HepG2 (cell line): ENCODE measurements around the gene SYNE3. TPM values are rescaled to one million over a fixed set of nuclear protein-coding genes. Genes with fewer than 3 reads are reported as not detected.

ENCODE experiments used
- FOXK2 ChIP-seq: fragments of 450-650 bp; IDR thresholded peaks from 2 replicates; pipeline ENCODE4 v1.6.1; 2016
- JUND ChIP-seq: sonication (generic); formaldehyde crosslinking; IDR thresholded peaks from 2 replicates; pipeline ENCODE4 v1.8.0; 2022; ENCODE audit warnings: mild to moderate bottlenecking, missing genetic modification reagents
- KDM3A ChIP-seq: IDR thresholded peaks from 2 replicates; pipeline ENCODE4 v1.6.1; 2018; ENCODE audit warnings: low read depth, missing compliant biosample characterization
- MIER2 ChIP-seq: IDR thresholded peaks from 2 replicates; pipeline ENCODE4 v1.6.1; 2016; ENCODE audit warnings: missing biosample characterization, missing genetic modification reagents
- MZF1 ChIP-seq: sonication (generic); formaldehyde crosslinking; IDR thresholded peaks from 2 replicates; pipeline ENCODE4 v1.8.1; 2023; ENCODE audit warnings: mild to moderate bottlenecking, missing genetic modification reagents, borderline replicate concordance
- NAIF1 ChIP-seq: sonication (generic); formaldehyde crosslinking; IDR thresholded peaks from 2 replicates; pipeline ENCODE4 v1.5.0; 2020; ENCODE audit warnings: mild to moderate bottlenecking, missing genetic modification reagents, borderline replicate concordance
- PHB2 ChIP-seq: fragments of 450-650 bp; IDR thresholded peaks from 2 replicates; pipeline ENCODE4 v1.6.1; 2018; ENCODE audit not compliant: partially characterized antibody
- PITX1 ChIP-seq: sonication (generic); formaldehyde crosslinking; IDR thresholded peaks from 2 replicates; pipeline ENCODE4 v1.5.1; 2020; ENCODE audit warnings: mild to moderate bottlenecking, missing genetic modification reagents
- SOX13 ChIP-seq, 3 experiments: fragments of 450-650 bp in 1 of 3; sonication (generic) in 1 of 3; formaldehyde crosslinking in 1 of 3; IDR thresholded peaks in 2 of 3; conservative IDR thresholded peaks in 1 of 3; 2 replicates each; pipeline versions ENCODE4 v1.5.0 to v1.6.1; 2016 to 2020; ENCODE audit warnings: antibody characterized with exemption in 1 of 3, mild to moderate bottlenecking in 1 of 3, missing compliant biosample characterization in 1 of 3, missing genetic modification reagents in 1 of 3, moderate library complexity in 1 of 3
- TBP ChIP-seq: sonication (generic); formaldehyde crosslinking; IDR thresholded peaks from 2 replicates; pipeline ENCODE4 v1.5.0; 2020; ENCODE audit warnings: missing genetic modification reagents
- ZNF451 ChIP-seq: sonication (generic); formaldehyde crosslinking; IDR thresholded peaks from 2 replicates; pipeline ENCODE4 v1.5.0; 2020; ENCODE audit warnings: mild to moderate bottlenecking, missing genetic modification reagents
- ZNF558 ChIP-seq: sonication (generic); formaldehyde crosslinking; IDR thresholded peaks from 2 replicates; pipeline ENCODE4 v1.9.0; 2022; ENCODE audit warnings: mild to moderate bottlenecking, missing genetic modification reagents, borderline replicate concordance
- ZSCAN12 ChIP-seq: sonication (generic); formaldehyde crosslinking; IDR thresholded peaks from 2 replicates; pipeline ENCODE4 v1.9.0; 2021; ENCODE audit warnings: mild to moderate bottlenecking, missing genetic modification reagents
- ZSCAN29 ChIP-seq: sonication (generic); formaldehyde crosslinking; conservative IDR thresholded peaks from 2 replicates; pipeline ENCODE4 v1.4.0; 2020; ENCODE audit warnings: mild to moderate bottlenecking, missing genetic modification reagents
- polyA plus RNA-seq, 8 experiments: library from polyadenylated mRNA; depleted of rRNA in 3 of 8; stranded (reverse) in 7 of 8; unstranded in 1 of 8; fragments of >200 nt; fragmentation: Illumina TruSeq in 4 of 8; extraction: Trizol in 4 of 8; gene quantifications; 2 replicates each; pipeline versions ENCODE4 v1.2.1 to v1.2.3, GENCODE V29; 2011 to 2016; ENCODE audit warnings: low read depth in 4 of 8, missing spikeins in 1 of 8, mixed read lengths in 1 of 8; ENCODE audit not compliant: insufficient read depth in 1 of 8
- total RNA-seq, 5 experiments: library from RNA; depleted of rRNA; stranded (reverse); fragments of >200 nt; fragmentation: Illumina TruSeq; extraction: Trizol; gene quantifications; 2 replicates each; pipeline ENCODE4 v1.2.3, GENCODE V29; 2016; ENCODE audit warnings: low read depth in 1 of 5
- TF ChIP-seq, protein P1 (sequence below): sonication (generic); formaldehyde crosslinking; IDR thresholded peaks from 2 replicates; pipeline ENCODE4 v1.4.0; 2020; ENCODE audit warnings: missing genetic modification reagents; ENCODE audit errors: not compliant biosample characterization
- TF ChIP-seq, protein P2 (sequence below): sonication (generic); formaldehyde crosslinking; conservative IDR thresholded peaks from 2 replicates; pipeline ENCODE4 v1.8.1; 2023; ENCODE audit warnings: missing genetic modification reagents
- TF ChIP-seq, protein P3 (sequence below): sonication (generic); formaldehyde crosslinking; IDR thresholded peaks from 2 replicates; pipeline ENCODE4 v1.8.0; 2022; ENCODE audit warnings: mild to moderate bottlenecking, missing genetic modification reagents
- TF ChIP-seq, protein P4 (sequence below): sonication (generic); formaldehyde crosslinking; IDR thresholded peaks from 2 replicates; pipeline ENCODE4 v1.4.0; 2020; ENCODE audit warnings: mild to moderate bottlenecking, missing genetic modification reagents
- TF ChIP-seq, protein P5 (sequence below): sonication (generic); formaldehyde crosslinking; IDR thresholded peaks from 2 replicates; pipeline ENCODE4 v1.4.0; 2020; ENCODE audit warnings: mild to moderate bottlenecking, low read depth, missing genetic modification reagents
- TF ChIP-seq, protein P6 (sequence below): IDR thresholded peaks from 2 replicates; pipeline ENCODE4 v1.6.1; 2016

The SYNE3 gene
- total and polyA plus RNA-seq, 2 of the 13 experiments (the other 11 are each of a cell fraction or from before 2014, with no cell fraction given), result 7.8 to 8.0 TPM

DNA sequence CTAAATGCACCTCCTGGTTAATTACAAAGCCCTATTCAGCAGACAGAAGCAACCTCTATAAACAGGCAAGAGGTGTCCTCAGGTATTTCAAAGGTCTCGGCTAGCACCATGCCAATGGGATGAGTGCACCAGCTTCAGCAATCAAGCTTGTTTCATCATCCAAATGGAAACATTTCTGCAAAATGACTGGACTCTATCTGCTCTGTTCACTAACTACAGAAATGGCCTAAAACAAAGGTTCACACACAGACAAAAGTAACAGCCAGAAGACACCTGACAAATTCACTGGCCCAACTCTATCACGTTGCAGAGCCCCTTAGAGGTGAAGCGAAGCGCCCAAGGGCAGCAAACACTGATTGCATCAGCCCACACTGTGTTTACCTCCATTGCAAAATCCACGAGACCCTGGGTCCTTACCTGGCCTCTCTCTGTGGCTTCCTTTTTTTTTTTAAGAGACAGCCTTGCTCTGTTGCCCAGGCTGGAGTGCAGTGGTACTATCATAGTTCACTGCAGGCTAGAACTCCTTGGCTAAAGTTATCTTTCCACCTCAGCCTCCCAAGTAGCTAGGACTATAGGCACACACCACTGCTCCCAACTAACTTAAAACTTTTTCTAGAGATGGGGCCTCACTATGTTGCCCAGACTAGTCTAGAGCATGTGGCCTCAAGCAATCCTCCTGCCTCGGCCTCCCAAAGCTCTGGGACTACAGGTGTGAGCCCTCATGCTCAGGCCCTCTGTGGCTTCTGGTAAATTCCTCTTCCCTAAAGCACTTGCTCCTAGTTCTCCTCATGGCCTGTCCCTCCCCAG, 8.5 kb upstream of the SYNE3 start (continued):
- no peak for TF ChIP-seq ZSCAN12
- TF ChIP-seq, protein P1, sequence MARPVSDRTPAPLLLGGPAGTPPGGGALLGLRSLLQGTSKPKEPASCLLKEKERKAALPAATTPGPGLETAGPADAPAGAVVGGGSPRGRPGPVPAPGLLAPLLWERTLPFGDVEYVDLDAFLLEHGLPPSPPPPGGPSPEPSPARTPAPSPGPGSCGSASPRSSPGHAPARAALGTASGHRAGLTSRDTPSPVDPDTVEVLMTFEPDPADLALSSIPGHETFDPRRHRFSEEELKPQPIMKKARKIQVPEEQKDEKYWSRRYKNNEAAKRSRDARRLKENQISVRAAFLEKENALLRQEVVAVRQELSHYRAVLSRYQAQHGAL (CRISPR knock-in tag), result no peak
- no peak for TF ChIP-seq TBP
- TF ChIP-seq MIER2 (CRISPR knock-in tag), result peak; percentile 82; the same call in 1 of the 2 replicates
- TF ChIP-seq SOX13 (IDR thresholded peaks at IDR 0.05), result peak; percentile 91
- peak in 1 of 2 experiments; percentile 95; a peak in 2 of 4 replicates for TF ChIP-seq SOX13 (CRISPR knock-in tag; conservative IDR thresholded peaks at IDR 0.05 in 1 of 2, IDR thresholded peaks at IDR 0.05 in 1 of 2)
- TF ChIP-seq, protein P2, sequence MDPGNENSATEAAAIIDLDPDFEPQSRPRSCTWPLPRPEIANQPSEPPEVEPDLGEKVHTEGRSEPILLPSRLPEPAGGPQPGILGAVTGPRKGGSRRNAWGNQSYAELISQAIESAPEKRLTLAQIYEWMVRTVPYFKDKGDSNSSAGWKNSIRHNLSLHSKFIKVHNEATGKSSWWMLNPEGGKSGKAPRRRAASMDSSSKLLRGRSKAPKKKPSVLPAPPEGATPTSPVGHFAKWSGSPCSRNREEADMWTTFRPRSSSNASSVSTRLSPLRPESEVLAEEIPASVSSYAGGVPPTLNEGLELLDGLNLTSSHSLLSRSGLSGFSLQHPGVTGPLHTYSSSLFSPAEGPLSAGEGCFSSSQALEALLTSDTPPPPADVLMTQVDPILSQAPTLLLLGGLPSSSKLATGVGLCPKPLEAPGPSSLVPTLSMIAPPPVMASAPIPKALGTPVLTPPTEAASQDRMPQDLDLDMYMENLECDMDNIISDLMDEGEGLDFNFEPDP (CRISPR knock-in tag), result 0 out of 2 replicates have a peak, but pooled peaks have one; percentile 52
- TF ChIP-seq, protein P3, sequence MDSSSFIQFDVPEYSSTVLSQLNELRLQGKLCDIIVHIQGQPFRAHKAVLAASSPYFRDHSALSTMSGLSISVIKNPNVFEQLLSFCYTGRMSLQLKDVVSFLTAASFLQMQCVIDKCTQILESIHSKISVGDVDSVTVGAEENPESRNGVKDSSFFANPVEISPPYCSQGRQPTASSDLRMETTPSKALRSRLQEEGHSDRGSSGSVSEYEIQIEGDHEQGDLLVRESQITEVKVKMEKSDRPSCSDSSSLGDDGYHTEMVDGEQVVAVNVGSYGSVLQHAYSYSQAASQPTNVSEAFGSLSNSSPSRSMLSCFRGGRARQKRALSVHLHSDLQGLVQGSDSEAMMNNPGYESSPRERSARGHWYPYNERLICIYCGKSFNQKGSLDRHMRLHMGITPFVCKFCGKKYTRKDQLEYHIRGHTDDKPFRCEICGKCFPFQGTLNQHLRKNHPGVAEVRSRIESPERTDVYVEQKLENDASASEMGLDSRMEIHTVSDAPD, result 0 out of 2 replicates have a peak, but pooled peaks have one; percentile 31
- TF ChIP-seq NAIF1 (CRISPR knock-in tag), result no peak
- TF ChIP-seq ZSCAN29 (CRISPR knock-in tag), result no peak
- no peak for TF ChIP-seq MZF1 (CRISPR knock-in tag)
- peak; percentile 46; the same call in 1 of the 2 replicates for TF ChIP-seq FOXK2
- TF ChIP-seq JUND (CRISPR knock-in tag), result peak; percentile 70
- peak; percentile 35; the same call in 1 of the 2 replicates for TF ChIP-seq ZNF558 (CRISPR knock-in tag)
- TF ChIP-seq ZNF451, result no peak
- TF ChIP-seq, protein P4, sequence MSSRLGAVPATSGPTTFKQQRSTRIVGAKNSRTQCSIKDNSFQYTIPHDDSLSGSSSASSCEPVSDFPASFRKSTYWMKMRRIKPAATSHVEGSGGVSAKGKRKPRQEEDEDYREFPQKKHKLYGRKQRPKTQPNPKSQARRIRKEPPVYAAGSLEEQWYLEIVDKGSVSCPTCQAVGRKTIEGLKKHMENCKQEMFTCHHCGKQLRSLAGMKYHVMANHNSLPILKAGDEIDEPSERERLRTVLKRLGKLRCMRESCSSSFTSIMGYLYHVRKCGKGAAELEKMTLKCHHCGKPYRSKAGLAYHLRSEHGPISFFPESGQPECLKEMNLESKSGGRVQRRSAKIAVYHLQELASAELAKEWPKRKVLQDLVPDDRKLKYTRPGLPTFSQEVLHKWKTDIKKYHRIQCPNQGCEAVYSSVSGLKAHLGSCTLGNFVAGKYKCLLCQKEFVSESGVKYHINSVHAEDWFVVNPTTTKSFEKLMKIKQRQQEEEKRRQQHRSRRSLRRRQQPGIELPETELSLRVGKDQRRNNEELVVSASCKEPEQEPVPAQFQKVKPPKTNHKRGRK (CRISPR knock-in tag), result no peak
- no peak for TF ChIP-seq PHB2
- peak; percentile 73; the same call in 1 of the 2 replicates for TF ChIP-seq KDM3A (CRISPR knock-in tag)
- TF ChIP-seq, protein P5, sequence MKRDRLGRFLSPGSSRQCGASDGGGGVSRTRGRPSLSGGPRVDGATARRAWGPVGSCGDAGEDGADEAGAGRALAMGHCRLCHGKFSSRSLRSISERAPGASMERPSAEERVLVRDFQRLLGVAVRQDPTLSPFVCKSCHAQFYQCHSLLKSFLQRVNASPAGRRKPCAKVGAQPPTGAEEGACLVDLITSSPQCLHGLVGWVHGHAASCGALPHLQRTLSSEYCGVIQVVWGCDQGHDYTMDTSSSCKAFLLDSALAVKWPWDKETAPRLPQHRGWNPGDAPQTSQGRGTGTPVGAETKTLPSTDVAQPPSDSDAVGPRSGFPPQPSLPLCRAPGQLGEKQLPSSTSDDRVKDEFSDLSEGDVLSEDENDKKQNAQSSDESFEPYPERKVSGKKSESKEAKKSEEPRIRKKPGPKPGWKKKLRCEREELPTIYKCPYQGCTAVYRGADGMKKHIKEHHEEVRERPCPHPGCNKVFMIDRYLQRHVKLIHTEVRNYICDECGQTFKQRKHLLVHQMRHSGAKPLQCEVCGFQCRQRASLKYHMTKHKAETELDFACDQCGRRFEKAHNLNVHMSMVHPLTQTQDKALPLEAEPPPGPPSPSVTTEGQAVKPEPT, result no peak
- peak; percentile 76 for TF ChIP-seq PITX1 (CRISPR knock-in tag)
- TF ChIP-seq, protein P6, sequence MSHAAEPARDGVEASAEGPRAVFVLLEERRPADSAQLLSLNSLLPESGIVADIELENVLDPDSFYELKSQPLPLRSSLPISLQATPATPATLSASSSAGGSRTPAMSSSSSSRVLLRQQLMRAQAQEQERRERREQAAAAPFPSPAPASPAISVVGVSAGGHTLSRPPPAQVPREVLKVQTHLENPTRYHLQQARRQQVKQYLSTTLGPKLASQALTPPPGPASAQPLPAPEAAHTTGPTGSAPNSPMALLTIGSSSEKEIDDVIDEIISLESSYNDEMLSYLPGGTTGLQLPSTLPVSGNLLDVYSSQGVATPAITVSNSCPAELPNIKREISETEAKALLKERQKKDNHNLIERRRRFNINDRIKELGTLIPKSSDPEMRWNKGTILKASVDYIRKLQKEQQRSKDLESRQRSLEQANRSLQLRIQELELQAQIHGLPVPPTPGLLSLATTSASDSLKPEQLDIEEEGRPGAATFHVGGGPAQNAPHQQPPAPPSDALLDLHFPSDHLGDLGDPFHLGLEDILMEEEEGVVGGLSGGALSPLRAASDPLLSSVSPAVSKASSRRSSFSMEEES (CRISPR knock-in tag), result peak; percentile 96
